Natural killer cell (primary cell): ENCODE data around the gene NKAIN4. TPM values are rescaled to one million over a fixed set of nuclear protein-coding genes. Genes with fewer than 3 reads are reported as not detected.

Source experiments
- ATAC-seq, 3 donors: fragments of 150-1000 bp in 2 of 3; fragments of 200-7000 bp in 1 of 3; cut with Tn5 transposase; 1 replicate in 1 of 3; 2 replicates in 2 of 3; pipeline ENCODE4 v1.10.0; 2021; ENCODE audit warnings: mild to moderate bottlenecking in 2 of 3, moderate library complexity in 2 of 3
- DNase-seq, 2 donors: peaks; one replicate each; pipeline versions ENCODE4 v3.0.0 to v3.0.0-alpha.2; 2013 to 2021; ENCODE audit warnings: mixed read lengths in 1 of 2
- H3K27ac ChIP-seq: one replicate; pipeline ENCODE4 v1.5.1; 2013; ENCODE audit warnings: mild to moderate bottlenecking, low read length
- H3K27me3 ChIP-seq: one replicate; pipeline ENCODE4 v1.6.1; 2013; ENCODE audit warnings: low read length; ENCODE audit not compliant: control insufficient read depth, insufficient read depth
- H3K36me3 ChIP-seq: one replicate; pipeline ENCODE4 v1.6.1; 2013; ENCODE audit warnings: low read length; ENCODE audit not compliant: control insufficient read depth, insufficient read depth
- H3K4me1 ChIP-seq: one replicate; pipeline ENCODE4 v1.6.1; 2013; ENCODE audit warnings: low read length; ENCODE audit not compliant: control insufficient read depth, insufficient read depth
- H3K4me3 ChIP-seq: one replicate; pipeline ENCODE4 v1.5.1; 2013; ENCODE audit warnings: low read length
- H3K9me3 ChIP-seq: one replicate; pipeline ENCODE4 v1.6.1; 2013; ENCODE audit warnings: low read length; ENCODE audit not compliant: control insufficient read depth, insufficient read depth
- H3K27ac Mint-ChIP-seq, 2 donors: one replicate each; pipeline ENCODE4 v1.8.0; 2022; ENCODE audit warnings: mild to moderate bottlenecking in 2 of 2, mixed read lengths in 2 of 2, moderate library complexity in 1 of 2
- H3K27me3 Mint-ChIP-seq, 2 donors: one replicate each; pipeline ENCODE4 v1.8.0; 2022; ENCODE audit warnings: low read depth in 2 of 2, mixed read lengths in 2 of 2
- H3K36me3 Mint-ChIP-seq: one replicate; pipeline ENCODE4 v1.8.0; 2022; ENCODE audit warnings: mixed read lengths
- H3K4me1 Mint-ChIP-seq, 2 donors: one replicate each; pipeline ENCODE4 v1.8.0; 2022; ENCODE audit warnings: mixed read lengths in 2 of 2
- H3K4me3 Mint-ChIP-seq: one replicate; pipeline ENCODE4 v1.8.0; 2022; ENCODE audit warnings: mild to moderate bottlenecking, moderate library complexity, mixed read lengths
- H3K9me3 Mint-ChIP-seq, 2 donors: one replicate each; pipeline ENCODE4 v1.8.0; 2022; ENCODE audit warnings: mixed read lengths in 2 of 2
- WGBS: methylation state at CpG from one replicate; pipeline ENCODE4 v1.1.7; 2013; ENCODE audit warnings: missing lambda C conversion rate; ENCODE audit not compliant: insufficient coverage; 5-methylcytosine and 5-hydroxymethylcytosine counted together
- intact Hi-C: fragments of 100-400 bp; cut with micrococcal nuclease; formaldehyde crosslinking; loops from one replicate; pipeline ENCODE4 v1.14.2; 2022
- total RNA-seq, 4 donors: library from RNA; stranded (reverse); fragments of 120-200 nt in 1 of 4; gene quantifications; one replicate each; pipeline versions ENCODE4 v1.2.3 to v1.2.4, GENCODE V29; 2013 to 2022
- TF ChIP-seq, protein P1 (sequence below): fragments of 200-600 bp; IDR thresholded peaks from one replicate; pipeline ENCODE4 v1.8.0; 2022; ENCODE audit warnings: antibody characterized with exemption

Gene NKAIN4
- total RNA-seq, 3 donors from 2014 or later (not counting 1 experiment from before 2014, with no cell fraction given), result not detected

DNA sequence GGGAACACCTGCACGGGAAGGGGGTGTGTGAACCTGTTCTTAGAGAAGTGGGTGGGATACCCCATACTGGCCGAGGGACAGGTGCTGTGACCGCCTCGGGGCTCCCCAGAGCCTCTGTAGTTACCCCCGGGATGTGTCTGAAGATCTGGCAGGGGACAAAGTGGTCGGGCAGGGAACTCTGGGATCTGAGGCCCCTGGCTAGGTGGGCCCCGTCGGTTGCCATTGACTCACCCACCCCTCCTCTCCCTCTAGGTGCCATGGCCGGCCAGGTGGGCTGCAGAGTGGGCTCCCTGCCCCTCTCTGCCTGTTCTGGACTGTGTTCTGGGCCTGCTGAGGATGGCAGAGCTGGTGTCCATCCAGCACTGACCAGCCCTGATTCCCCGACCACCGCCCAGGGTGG, 14.3 kb downstream of the NKAIN4 start:
- H3K4me3 Mint-ChIP-seq, result no peak overlapping the region
- no peak for DNase-seq
- no peak overlapping the region for H3K4me3 ChIP-seq
- ATAC-seq, result no peak
- peaks cover 0 to 3% of the 10 kb centered on the region in 2 donors for H3K27me3 Mint-ChIP-seq
- no peaks in the 10 kb centered on the region for H3K9me3 ChIP-seq
- TF ChIP-seq, protein P1, sequence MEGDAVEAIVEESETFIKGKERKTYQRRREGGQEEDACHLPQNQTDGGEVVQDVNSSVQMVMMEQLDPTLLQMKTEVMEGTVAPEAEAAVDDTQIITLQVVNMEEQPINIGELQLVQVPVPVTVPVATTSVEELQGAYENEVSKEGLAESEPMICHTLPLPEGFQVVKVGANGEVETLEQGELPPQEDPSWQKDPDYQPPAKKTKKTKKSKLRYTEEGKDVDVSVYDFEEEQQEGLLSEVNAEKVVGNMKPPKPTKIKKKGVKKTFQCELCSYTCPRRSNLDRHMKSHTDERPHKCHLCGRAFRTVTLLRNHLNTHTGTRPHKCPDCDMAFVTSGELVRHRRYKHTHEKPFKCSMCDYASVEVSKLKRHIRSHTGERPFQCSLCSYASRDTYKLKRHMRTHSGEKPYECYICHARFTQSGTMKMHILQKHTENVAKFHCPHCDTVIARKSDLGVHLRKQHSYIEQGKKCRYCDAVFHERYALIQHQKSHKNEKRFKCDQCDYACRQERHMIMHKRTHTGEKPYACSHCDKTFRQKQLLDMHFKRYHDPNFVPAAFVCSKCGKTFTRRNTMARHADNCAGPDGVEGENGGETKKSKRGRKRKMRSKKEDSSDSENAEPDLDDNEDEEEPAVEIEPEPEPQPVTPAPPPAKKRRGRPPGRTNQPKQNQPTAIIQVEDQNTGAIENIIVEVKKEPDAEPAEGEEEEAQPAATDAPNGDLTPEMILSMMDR, result no peak
- H3K27me3 ChIP-seq, result no peaks in the 10 kb centered on the region
- H3K9me3 Mint-ChIP-seq, result no peaks in the 10 kb centered on the region
- H3K27ac Mint-ChIP-seq, result no peak overlapping the region
- no peaks in the 10 kb centered on the region for H3K4me1 Mint-ChIP-seq
- H3K36me3 ChIP-seq, result no peaks in the 10 kb centered on the region
- intact Hi-C loops, result no loop called here
- peaks cover 1% of the 10 kb centered on the region for H3K4me1 ChIP-seq
- no peaks in the 10 kb centered on the region for H3K36me3 Mint-ChIP-seq
- WGBS, result 92% methylated on average over 11 of the region's 11 CpGs
- H3K27ac ChIP-seq, result no peak overlapping the region

DNA sequence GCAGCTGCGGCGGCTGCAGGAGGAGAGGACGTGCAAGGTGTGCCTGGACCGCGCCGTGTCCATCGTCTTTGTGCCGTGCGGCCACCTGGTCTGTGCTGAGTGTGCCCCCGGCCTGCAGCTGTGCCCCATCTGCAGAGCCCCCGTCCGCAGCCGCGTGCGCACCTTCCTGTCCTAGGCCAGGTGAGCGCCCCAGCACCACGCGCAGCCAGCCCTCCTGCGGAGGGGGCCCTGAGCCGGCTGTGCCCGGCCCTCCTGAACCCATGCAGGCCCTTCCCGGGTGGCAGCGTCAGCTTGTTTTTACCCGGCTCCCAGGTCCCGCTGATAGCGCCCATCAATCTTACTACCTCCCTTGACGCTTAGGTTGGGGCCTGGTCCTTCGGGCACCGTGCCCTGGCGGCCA, 14.8 kb downstream of the NKAIN4 start:
- Mint-ChIP-seq H3K36me3 (no peaks in the 10 kb centered on the region), H3K27ac (no peak overlapping the region), H3K4me3 (no peak overlapping the region), H3K27me3 (peaks cover 0 to 3% of the 10 kb centered on the region in 2 donors), H3K9me3 (no peaks in the 10 kb centered on the region), H3K4me1 (no peaks in the 10 kb centered on the region)
- DNase-seq, result no peak
- H3K27me3 ChIP-seq, result no peaks in the 10 kb centered on the region
- no peak overlapping the region for H3K27ac ChIP-seq
- no peaks in the 10 kb centered on the region for H3K36me3 ChIP-seq
- TF ChIP-seq, protein P1, result no peak
- no peak for ATAC-seq
- 95% methylated on average over 30 of the region's 30 CpGs for WGBS
- peaks cover 3% of the 10 kb centered on the region for H3K4me1 ChIP-seq
- no peak overlapping the region for H3K4me3 ChIP-seq
- intact Hi-C loops, result no loop called here
- H3K9me3 ChIP-seq, result no peaks in the 10 kb centered on the region

DNA sequence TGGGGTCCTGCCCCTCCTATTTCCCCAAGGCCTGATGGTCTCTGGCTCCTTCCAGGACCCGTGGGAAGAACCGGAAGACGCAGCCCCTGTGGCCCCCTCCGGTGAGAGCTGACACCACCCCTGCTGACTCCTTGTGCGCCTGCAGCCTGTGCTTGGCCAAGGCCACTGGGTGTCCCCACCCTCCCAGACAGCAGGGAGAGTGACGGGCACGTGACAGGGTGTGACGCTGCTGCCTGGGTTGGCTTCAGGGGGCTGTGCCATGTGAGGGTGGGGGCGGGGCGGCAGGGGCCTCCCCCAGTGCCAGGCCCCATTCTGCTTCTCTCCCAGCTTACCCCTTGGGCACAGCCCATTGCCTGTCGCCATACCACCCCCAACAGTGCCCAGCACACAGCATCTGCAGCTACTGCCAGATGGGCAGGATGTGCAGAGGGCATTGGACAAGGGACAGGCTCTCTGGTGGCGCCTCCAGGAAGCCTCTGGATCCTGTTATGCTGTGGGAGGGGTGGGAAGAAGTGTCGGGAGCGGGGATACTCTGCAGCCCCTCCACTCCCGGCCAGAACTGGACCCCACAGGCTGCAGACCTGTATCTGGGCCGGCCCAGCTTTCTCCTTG, 15.6 kb downstream of the NKAIN4 start:
- no peaks in the 10 kb centered on the region for H3K9me3 Mint-ChIP-seq

More for the DNA sequence above, 15.6 kb downstream of the NKAIN4 start:
- Histone ChIP-seq H3K4me3 (no peak overlapping the region), H3K4me1 (peaks cover 3% of the 10 kb centered on the region), H3K27me3 (peaks cover 2% of the 10 kb centered on the region), H3K36me3 (no peaks in the 10 kb centered on the region), H3K9me3 (no peaks in the 10 kb centered on the region), H3K27ac (no peak overlapping the region)
- peaks cover 0 to 3% of the 10 kb centered on the region in 2 donors for H3K27me3 Mint-ChIP-seq
- H3K4me3 Mint-ChIP-seq, result no peak overlapping the region
- no peaks in the 10 kb centered on the region for H3K4me1 Mint-ChIP-seq
- TF ChIP-seq, protein P1, result no peak
- 67% methylated on average over 14 of the region's 16 CpGs for WGBS
- H3K36me3 Mint-ChIP-seq, result no peaks in the 10 kb centered on the region
- intact Hi-C loops, result no loop called here
- DNase-seq (peak in 1 of 2 donors; percentile 32), ATAC-seq (peak in 1 of 3 donors; percentile 29)
- H3K27ac Mint-ChIP-seq, result no peak overlapping the region
